Hepatocyte (in vitro differentiated cells): Measurements from ENCODE around the gene SVOP. TPM values are rescaled to one million over a fixed set of nuclear protein-coding genes. Genes with fewer than 3 reads are reported as not detected.

ENCODE experiments used
- DNase-seq: peaks from one replicate; pipeline ENCODE4 v3.0.0-alpha.2; 2016; ENCODE audit warnings: low spot score
- H2AFZ ChIP-seq: fragments of 200-600 bp; sonication (generic); 2 replicates; pipeline ENCODE4 v1.6.0; 2016; ENCODE audit warnings: antibody characterized with exemption, mild to moderate bottlenecking
- H3K27ac ChIP-seq: fragments of 200-600 bp; sonication (generic); 2 replicates; pipeline ENCODE4 v1.5.1; 2016; ENCODE audit warnings: mild to moderate bottlenecking
- H3K27me3 ChIP-seq: fragments of 200-600 bp; sonication (generic); 2 replicates; pipeline ENCODE4 v1.6.1; 2016
- H3K36me3 ChIP-seq: fragments of 200-600 bp; sonication (generic); replicated peaks from 2 replicates; pipeline ENCODE4 v1.5.1; 2016; ENCODE audit warnings: low read depth; ENCODE audit not compliant: insufficient read depth
- H3K4me1 ChIP-seq: fragments of 200-600 bp; sonication (generic); 2 replicates; pipeline ENCODE4 v1.5.1; 2016; ENCODE audit warnings: mild to moderate bottlenecking, moderate library complexity; ENCODE audit not compliant: insufficient read depth
- H3K4me2 ChIP-seq: fragments of 200-600 bp; sonication (generic); 2 replicates; pipeline ENCODE4 v1.6.0; 2016
- H3K4me3 ChIP-seq: fragments of 200-600 bp; sonication (generic); 2 replicates; pipeline ENCODE4 v1.5.1; 2016; ENCODE audit warnings: mild to moderate bottlenecking
- H3K79me2 ChIP-seq: fragments of 200-600 bp; sonication (generic); 2 replicates; pipeline ENCODE4 v1.6.0; 2017; ENCODE audit warnings: mild to moderate bottlenecking
- H3K9me2 ChIP-seq: fragments of 200-600 bp; sonication (generic); replicated peaks from 2 replicates; pipeline ENCODE4 v1.6.0; 2017; ENCODE audit warnings: mild to moderate bottlenecking; ENCODE audit not compliant: insufficient read depth
- H3K9me3 ChIP-seq: fragments of 200-600 bp; sonication (generic); 2 replicates; pipeline ENCODE4 v1.5.1; 2016; ENCODE audit warnings: low read depth, mild to moderate bottlenecking
- H4K20me1 ChIP-seq: fragments of 200-600 bp; sonication (generic); 2 replicates; pipeline ENCODE4 v1.6.0; 2016; ENCODE audit warnings: mild to moderate bottlenecking; ENCODE audit not compliant: insufficient read depth, poor library complexity, severe bottlenecking
- EZH2 ChIP-seq: fragments of 200-600 bp; sonication (generic); IDR thresholded peaks from 2 replicates; pipeline ENCODE4 v1.6.1; 2016; ENCODE audit warnings: antibody characterized with exemption, mild to moderate bottlenecking, borderline replicate concordance
- EZH2phosphoT487 ChIP-seq: fragments of 200-600 bp; sonication (generic); IDR thresholded peaks from one replicate; pipeline ENCODE4 v1.6.1; 2018; ENCODE audit warnings: antibody characterized with exemption, mild to moderate bottlenecking, low read depth, moderate library complexity; ENCODE audit not compliant: unreplicated experiment, severe bottlenecking
- WGBS: methylation state at CpG from one replicate; pipeline ENCODE4 v1.1.6; 2016; ENCODE audit warnings: low lambda C conversion rate; ENCODE audit errors: missing lambda C conversion rate; 5-methylcytosine and 5-hydroxymethylcytosine counted together
- polyA plus RNA-seq: library from polyadenylated mRNA; unstranded; fragments of >200 nt; fragmentation: Nextera tagmentation; extraction: Ambion mirVana; gene quantifications from 2 replicates; pipeline ENCODE4 v1.2.1, GENCODE V29; 2016
- total RNA-seq: library from RNA; depleted of rRNA; stranded (reverse); fragments of >200 nt; gene quantifications from 2 replicates; pipeline ENCODE4 v1.2.3, GENCODE V29; 2014
- TF ChIP-seq, protein P1 (sequence below): fragments of 200-600 bp; sonication (generic); IDR thresholded peaks from 2 replicates; pipeline ENCODE4 v1.5.1; 2016; ENCODE audit warnings: antibody characterized with exemption, mild to moderate bottlenecking; ENCODE audit not compliant: poor library complexity

SVOP gene
- total and polyA plus RNA-seq, 2 experiments from 2014 or later = 0.27 to 0.45 TPM

DNA sequence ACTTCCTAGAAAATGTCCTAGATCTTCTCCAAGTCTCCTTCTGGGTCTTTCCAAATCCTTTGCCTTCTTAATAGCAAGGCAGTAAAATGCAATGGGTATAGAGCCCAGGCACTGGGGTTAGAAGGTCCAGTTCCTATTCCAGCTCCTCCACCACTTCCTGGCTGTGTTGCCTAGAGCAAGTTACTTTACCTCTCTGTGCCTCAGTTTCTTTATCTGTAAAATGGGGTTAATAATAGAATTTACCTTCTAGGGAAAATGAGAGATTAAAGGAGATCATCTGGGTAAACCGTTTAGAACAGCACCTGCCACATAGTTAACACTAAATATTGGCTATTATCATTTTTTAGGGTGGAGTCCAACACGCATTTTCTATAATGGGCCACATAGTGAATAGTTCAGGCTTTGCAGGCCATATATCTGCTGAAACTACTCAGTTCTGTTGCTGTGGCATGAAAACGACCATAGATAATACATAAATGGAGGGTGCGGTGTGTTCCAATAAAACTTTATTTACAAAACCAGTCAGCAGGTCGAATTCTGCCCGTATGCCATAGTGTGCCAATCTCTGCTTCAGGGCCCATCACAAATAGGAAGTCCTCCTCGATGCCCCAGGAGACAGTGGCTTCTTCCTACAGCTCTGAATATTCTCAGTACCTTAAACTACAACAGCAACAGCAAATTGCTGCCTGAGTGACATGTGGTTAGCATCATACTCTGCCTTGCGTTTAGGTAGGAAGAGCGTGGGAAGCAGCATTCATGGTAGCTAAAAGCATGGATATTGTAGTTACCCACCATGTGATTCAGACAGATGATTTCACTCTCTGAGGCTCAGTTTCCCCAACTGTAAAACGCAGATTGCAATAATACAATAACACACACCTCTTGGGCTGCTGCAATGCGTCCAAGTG lies 60.9 kb downstream of the SVOP start:
- H3K36me3 ChIP-seq = no peaks in the 10 kb centered on the region
- no peaks in the 10 kb centered on the region for H3K4me1 ChIP-seq
- no peaks in the 10 kb centered on the region for H4K20me1 ChIP-seq
- no peaks in the 10 kb centered on the region for H3K9me3 ChIP-seq
- no peaks in the 10 kb centered on the region for H3K79me2 ChIP-seq
- H2AFZ ChIP-seq = no peak overlapping the region
- H3K9me2 ChIP-seq = no peaks in the 10 kb centered on the region
- no peak for TF ChIP-seq EZH2phosphoT487
- TF ChIP-seq, protein P1, sequence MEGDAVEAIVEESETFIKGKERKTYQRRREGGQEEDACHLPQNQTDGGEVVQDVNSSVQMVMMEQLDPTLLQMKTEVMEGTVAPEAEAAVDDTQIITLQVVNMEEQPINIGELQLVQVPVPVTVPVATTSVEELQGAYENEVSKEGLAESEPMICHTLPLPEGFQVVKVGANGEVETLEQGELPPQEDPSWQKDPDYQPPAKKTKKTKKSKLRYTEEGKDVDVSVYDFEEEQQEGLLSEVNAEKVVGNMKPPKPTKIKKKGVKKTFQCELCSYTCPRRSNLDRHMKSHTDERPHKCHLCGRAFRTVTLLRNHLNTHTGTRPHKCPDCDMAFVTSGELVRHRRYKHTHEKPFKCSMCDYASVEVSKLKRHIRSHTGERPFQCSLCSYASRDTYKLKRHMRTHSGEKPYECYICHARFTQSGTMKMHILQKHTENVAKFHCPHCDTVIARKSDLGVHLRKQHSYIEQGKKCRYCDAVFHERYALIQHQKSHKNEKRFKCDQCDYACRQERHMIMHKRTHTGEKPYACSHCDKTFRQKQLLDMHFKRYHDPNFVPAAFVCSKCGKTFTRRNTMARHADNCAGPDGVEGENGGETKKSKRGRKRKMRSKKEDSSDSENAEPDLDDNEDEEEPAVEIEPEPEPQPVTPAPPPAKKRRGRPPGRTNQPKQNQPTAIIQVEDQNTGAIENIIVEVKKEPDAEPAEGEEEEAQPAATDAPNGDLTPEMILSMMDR = no peak
- TF ChIP-seq EZH2 = no peak
- no peak overlapping the region for H3K4me2 ChIP-seq
- no peak overlapping the region for H3K27ac ChIP-seq
- WGBS = 82% methylated on average over 11 of the region's 11 CpGs
- no peak for DNase-seq
- H3K4me3 ChIP-seq = no peak overlapping the region
- no peaks in the 10 kb centered on the region for H3K27me3 ChIP-seq

GRCh38 chr12:108955225-108955835 lies 65.5 kb downstream of the SVOP start:
- Histone ChIP-seq H3K36me3 (no peaks in the 10 kb centered on the region), H3K9me3 (no peaks in the 10 kb centered on the region), H3K79me2 (no peaks in the 10 kb centered on the region), H3K9me2 (no peaks in the 10 kb centered on the region), H3K4me3 (no peak overlapping the region), H2AFZ (no peak overlapping the region), H3K27me3 (no peaks in the 10 kb centered on the region), H3K4me1 (no peaks in the 10 kb centered on the region), H4K20me1 (no peaks in the 10 kb centered on the region), H3K27ac (no peak overlapping the region), H3K4me2 (no peak overlapping the region)
- 68% methylated on average over 6 of the region's 6 CpGs for whole genome bisulfite sequencing
- TF ChIP-seq, protein P1 = no peak
- DNase-seq = peak; percentile 26

GRCh38 chr12:108950991-108951739 lies 69.7 kb downstream of the SVOP start:
- Histone ChIP-seq H3K4me2 (peak overlapping the region; percentile 35), H3K9me3 (no peaks in the 10 kb centered on the region), H3K79me2 (no peaks in the 10 kb centered on the region), H4K20me1 (no peaks in the 10 kb centered on the region), H3K27ac (no peak overlapping the region), H3K36me3 (no peaks in the 10 kb centered on the region), H2AFZ (peak overlapping the region; percentile 50), H3K4me1 (no peaks in the 10 kb centered on the region), H3K27me3 (no peaks in the 10 kb centered on the region), H3K9me2 (no peaks in the 10 kb centered on the region), H3K4me3 (no peak overlapping the region)
- WGBS = 30% methylated on average over 12 of the region's 12 CpGs
- peak; percentile 83 for DNase-seq
- TF ChIP-seq EZH2phosphoT487 (no peak), EZH2 (no peak)
- TF ChIP-seq, protein P1 = peak; percentile 84
